ENCODE data around the gene DPF3. TPM values are rescaled to one million over a fixed set of nuclear protein-coding genes. Genes with fewer than 3 reads are reported as not detected.

The DPF3 gene
- under 1 TPM; 0.25 to 0.39 TPM for total RNA-seq

DNA sequence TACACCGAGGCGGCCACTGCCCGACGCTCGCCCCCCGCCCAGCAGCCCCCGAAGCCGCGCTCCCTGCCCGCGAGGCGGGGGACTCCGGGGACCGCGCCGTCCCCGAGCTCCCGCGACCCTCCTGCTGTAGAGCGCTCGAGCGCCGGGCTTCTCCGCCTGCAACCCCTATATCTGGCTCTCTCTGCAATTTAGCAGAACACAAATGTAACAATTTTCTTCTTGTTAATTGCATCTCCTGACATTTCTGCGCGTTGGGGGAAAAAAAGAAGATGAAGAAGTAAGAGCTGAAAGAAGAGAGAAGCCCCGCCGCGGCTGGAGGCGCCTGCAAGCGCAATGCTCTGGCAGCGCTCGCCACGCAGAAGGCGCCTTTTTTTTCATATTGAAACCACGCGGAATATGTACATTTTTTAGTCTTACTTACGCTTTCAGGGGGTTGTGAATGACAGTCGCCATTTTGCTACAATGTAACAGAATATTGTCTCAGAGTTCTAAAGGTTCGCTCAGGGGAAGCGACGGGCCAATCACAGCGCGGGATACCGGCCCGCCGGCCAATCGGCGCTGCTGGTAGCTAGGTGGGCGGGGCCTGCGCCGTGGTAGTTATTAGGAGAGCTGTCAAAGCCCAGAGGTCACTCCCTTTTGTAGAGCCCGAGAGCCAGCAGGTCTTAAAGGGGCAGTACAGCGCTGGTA lies at the start of gene DPF3:
Gene DPF3, minus strand, starts transcription at position 466 of the 687 bp plus-strand sequence. Its CDS starts 13 bp downstream, at position 453.
- Mint-ChIP-seq H3K27ac (peak within 1 kb of the TSS; percentile 55), H3K36me3 (ENCODE audit: low read depth) (no peaks in the 10 kb centered on the region), H3K9me3 (ENCODE audit: low read depth) (no peaks in the 10 kb centered on the region), H3K27me3 (peaks cover 43% of the 10 kb centered on the region), H3K4me1 (peaks cover 17% of the 10 kb centered on the region), H3K4me3 (peak within 1 kb of the TSS; percentile 78)
- ChIA-PET POLR2A (interaction anchor here (1.0 kb wide), 1 partner anchor 376 kb away, joined by 5 read pairs; no protein-coding TSS in a partner anchor), CTCF (interaction anchor here (0.6 to 1.7 kb wide), 9 partner anchors 10 to 379 kb away, joined by 3 to 14 read pairs (median 6); no protein-coding TSS in a partner anchor)
- peak; percentile 94 for DNase-seq
- intact Hi-C loops (cut with DNase I, micrococcal nuclease) = loop anchor here (1.0 to 5.0 kb wide), 4 partner anchors 33 to 961 kb away; partner anchors contain the start of genes DCAF4 (in 2 of the 2), NUMB (in 1 of the 2) and RGS6 (in 1 of the 2)
- ATAC-seq = peak; percentile 99

DNA sequence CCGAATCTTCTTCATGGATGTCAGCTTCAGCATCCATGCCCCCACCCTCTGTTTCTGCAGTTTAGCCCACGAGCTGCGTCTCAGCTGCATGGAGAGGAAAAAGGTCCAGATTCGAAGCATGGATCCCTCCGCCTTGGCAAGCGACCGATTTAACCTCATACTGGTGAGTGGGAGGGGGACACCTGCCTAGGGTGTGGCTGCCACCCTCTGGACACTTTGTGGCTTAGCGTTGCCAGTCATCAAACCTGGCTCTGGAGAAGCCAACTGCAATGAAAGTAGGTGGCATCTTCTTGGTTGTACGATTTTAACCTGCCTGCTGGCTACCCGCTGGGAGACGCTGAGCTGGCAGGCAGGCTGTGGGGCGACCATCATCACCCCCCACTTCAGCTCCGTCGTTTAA lies 49.0 kb upstream of the DPF3 start:
- ATAC-seq (no peak), DNase-seq (no peak)
- intact Hi-C loops (cut with DNase I, micrococcal nuclease) = no loop called here
- ChIA-PET POLR2A (no interaction called here), CTCF (interaction anchor here (1.1 kb wide), 1 partner anchor 39 kb away, joined by 3 read pairs; no protein-coding TSS in a partner anchor)
- Mint-ChIP-seq H3K4me1 (no peaks in the 10 kb centered on the region), H3K4me3 (no peak overlapping the region), H3K27ac (no peak overlapping the region), H3K36me3 (ENCODE audit: low read depth) (peaks cover 41% of the 10 kb centered on the region), H3K9me3 (ENCODE audit: low read depth) (no peaks in the 10 kb centered on the region), H3K27me3 (no peaks in the 10 kb centered on the region)

GRCh38 chr14:72941286-72941985 lies 47.5 kb upstream of the DPF3 start:
- Mint-ChIP-seq H3K4me1 (peaks cover 12% of the 10 kb centered on the region), H3K27me3 (no peaks in the 10 kb centered on the region), H3K4me3 (no peak overlapping the region), H3K36me3 (ENCODE audit: low read depth) (peaks cover 43% of the 10 kb centered on the region), H3K27ac (no peak overlapping the region), H3K9me3 (ENCODE audit: low read depth) (no peaks in the 10 kb centered on the region)
- POLR2A ChIA-PET = no interaction called here
- intact Hi-C loops (cut with DNase I, micrococcal nuclease) = no loop called here
- ATAC-seq (no peak), DNase-seq (no peak)
- CTCF ChIA-PET = no interaction called here

GRCh38 chr14:72939630-72940029 lies 45.7 kb upstream of the DPF3 start:
- Mint-ChIP-seq H3K36me3 (ENCODE audit: low read depth) (peaks cover 36% of the 10 kb centered on the region), H3K4me3 (no peak overlapping the region), H3K9me3 (ENCODE audit: low read depth) (no peaks in the 10 kb centered on the region), H3K27me3 (no peaks in the 10 kb centered on the region), H3K4me1 (peaks cover 12% of the 10 kb centered on the region), H3K27ac (no peak overlapping the region)
- ATAC-seq = no peak
- ChIA-PET POLR2A (no interaction called here), CTCF (interaction anchor here (0.6 to 2.3 kb wide), 3 partner anchors 9 to 35 kb away, joined by 3 to 8 read pairs (median 3); partner anchors contain the start of gene DCAF4)
- intact Hi-C loops (cut with DNase I, micrococcal nuclease) = no loop called here
- no peak for DNase-seq

DNA sequence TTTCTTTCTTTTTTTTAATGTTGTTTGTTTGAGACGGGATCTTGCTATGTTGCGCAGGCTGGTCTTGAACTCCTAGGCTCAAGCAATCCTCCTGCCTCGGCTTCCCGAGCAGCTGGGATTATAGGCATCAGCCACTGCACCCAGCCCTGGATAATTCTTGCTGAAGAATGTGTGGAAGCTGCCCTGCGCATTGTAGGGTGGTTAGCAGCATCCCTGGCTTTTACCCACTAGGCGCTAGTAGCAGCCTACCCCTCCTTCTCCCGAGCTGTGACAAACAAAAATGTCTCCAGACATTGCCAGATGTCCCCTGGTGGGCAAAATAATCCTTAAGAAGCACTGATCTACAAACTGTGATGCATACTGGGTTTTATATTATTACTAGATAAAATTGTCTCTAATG lies 39.0 kb upstream of the DPF3 start:
- peaks cover 22% of the 10 kb centered on the region for H3K4me1 Mint-ChIP-seq
- ATAC-seq = no peak
- CTCF ChIA-PET = interaction anchor here (0.6 to 0.7 kb wide), 2 partner anchors 12 to 367 kb away, joined by 3 read pairs; no protein-coding TSS in a partner anchor
- DNase-seq = no peak
- intact Hi-C loops (cut with DNase I, micrococcal nuclease) = no loop called here
- H3K27me3 Mint-ChIP-seq = no peaks in the 10 kb centered on the region
- no peak overlapping the region for H3K4me3 Mint-ChIP-seq
- H3K27ac Mint-ChIP-seq = no peak overlapping the region
- POLR2A ChIA-PET = no interaction called here
- no peaks in the 10 kb centered on the region for H3K9me3 Mint-ChIP-seq (ENCODE audit: low read depth)
- H3K36me3 Mint-ChIP-seq (ENCODE audit: low read depth) = peaks cover 8% of the 10 kb centered on the region

- Mint-ChIP-seq H3K27ac (no peak overlapping the region), H3K9me3 (ENCODE audit: low read depth) (no peaks in the 10 kb centered on the region), H3K4me3 (no peak overlapping the region), H3K36me3 (ENCODE audit: low read depth) (peaks cover 1% of the 10 kb centered on the region), H3K4me1 (peaks cover 17% of the 10 kb centered on the region), H3K27me3 (no peaks in the 10 kb centered on the region)
- ChIA-PET CTCF (interaction anchor here (0.6 to 1.0 kb wide), 2 partner anchors 19 to 129 kb away, joined by 3 to 6 read pairs; partner anchors contain the start of gene RBM25), POLR2A (no interaction called here)
- ATAC-seq (no peak), DNase-seq (no peak)
- intact Hi-C loops (cut with DNase I, micrococcal nuclease) = loop anchor here in 1 of 2 experiments (5.0 kb wide), 2 partner anchors 958 to 1597 kb away; partner anchors contain the start of gene ZNF410
Measured at GRCh38 chr14:72929316-72930080, 35.6 kb upstream of the DPF3 start.

DNA sequence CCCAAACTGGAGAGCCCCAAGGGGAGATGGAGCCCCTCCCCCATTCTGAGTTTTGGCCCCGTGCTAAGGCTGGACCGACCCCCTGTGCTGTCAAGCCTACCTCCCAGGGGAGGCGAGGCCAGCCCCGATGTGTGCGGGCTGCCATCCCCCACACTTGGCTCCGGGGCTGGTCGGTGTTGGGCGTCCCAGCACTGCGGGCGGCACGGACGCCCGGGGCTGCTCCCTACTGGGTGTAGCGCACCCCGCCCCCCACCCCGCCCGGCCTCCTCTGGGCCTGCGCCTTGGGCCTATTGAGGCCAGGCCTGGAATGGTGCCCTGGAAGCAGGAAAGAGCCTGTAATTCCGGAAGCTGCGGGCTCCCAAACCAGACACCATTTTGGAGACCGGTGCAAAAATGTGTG lies 35.0 kb upstream of the DPF3 start:
- ChIA-PET POLR2A (no interaction called here), CTCF (no interaction called here)
- intact Hi-C loops (cut with DNase I, micrococcal nuclease) = loop anchor here in 1 of 2 experiments (5.0 kb wide), 2 partner anchors 958 to 1597 kb away; partner anchors contain the start of gene ZNF410
- DNase-seq (no peak), ATAC-seq (no peak)
- H3K27me3 Mint-ChIP-seq = no peaks in the 10 kb centered on the region
- H3K4me3 Mint-ChIP-seq = no peak overlapping the region
- no peak overlapping the region for H3K27ac Mint-ChIP-seq
- H3K36me3 Mint-ChIP-seq (ENCODE audit: low read depth) = peaks cover 1% of the 10 kb centered on the region
- no peaks in the 10 kb centered on the region for H3K9me3 Mint-ChIP-seq (ENCODE audit: low read depth)
- H3K4me1 Mint-ChIP-seq = peaks cover 17% of the 10 kb centered on the region

- intact Hi-C loops (cut with DNase I, micrococcal nuclease) = loop anchor here (1.0 to 5.0 kb wide), 8 partner anchors 32 to 1594 kb away; partner anchors contain the start of genes DPF3 (in 2 of the 2), NUMB (in 1 of the 2), PSEN1 (in 1 of the 2) and RBM25 (in 1 of the 2)
- no peaks in the 10 kb centered on the region for H3K9me3 Mint-ChIP-seq (ENCODE audit: low read depth)
- H3K4me3 Mint-ChIP-seq = peak within 1 kb of the TSS; percentile 89
- peak; percentile 96 for DNase-seq
- peaks cover 1% of the 10 kb centered on the region for H3K36me3 Mint-ChIP-seq (ENCODE audit: low read depth)
- ATAC-seq = peak; percentile 99
- CTCF ChIA-PET = interaction anchor here (0.6 to 1.4 kb wide), 2 partner anchors 13 to 23 kb away, joined by 3 to 4 read pairs; no protein-coding TSS in a partner anchor
- H3K27ac Mint-ChIP-seq = peak within 1 kb of the TSS; percentile 87
- H3K27me3 Mint-ChIP-seq = no peaks in the 10 kb centered on the region
- POLR2A ChIA-PET = interaction anchor here (1.5 kb wide), 1 partner anchor 132 kb away, joined by 8 read pairs; the partner anchor contains the start of gene RBM25
- H3K4me1 Mint-ChIP-seq = peaks cover 11% of the 10 kb centered on the region
Measured at GRCh38 chr14:72926292-72927028, 32.6 kb upstream of the DPF3 start, which contains the start of gene DCAF4. Gene DCAF4, plus strand, starts transcription at chr14:72926464. Its CDS starts 11,515 bp downstream, at chr14:72937979.

GRCh38 chr14:72925815-72926291 lies 32.0 kb upstream of the DPF3 start:
- ChIA-PET POLR2A (interaction anchor here (1.5 kb wide), 1 partner anchor 132 kb away, joined by 8 read pairs; the partner anchor contains the start of gene RBM25), CTCF (interaction anchor here (0.6 to 1.4 kb wide), 4 partner anchors 14 to 24 kb away, joined by 3 to 6 read pairs (median 4); no protein-coding TSS in a partner anchor)
- H3K9me3 Mint-ChIP-seq (ENCODE audit: low read depth) = no peaks in the 10 kb centered on the region
- no peaks in the 10 kb centered on the region for H3K27me3 Mint-ChIP-seq
- peaks cover 7% of the 10 kb centered on the region for H3K4me1 Mint-ChIP-seq
- intact Hi-C loops (cut with DNase I, micrococcal nuclease) = loop anchor here (1.0 to 5.0 kb wide), 8 partner anchors 32 to 1594 kb away; partner anchors contain the start of genes DPF3 (in 2 of the 2), NUMB (in 1 of the 2), PSEN1 (in 1 of the 2) and RBM25 (in 1 of the 2)
- H3K4me3 Mint-ChIP-seq = peak overlapping the region; percentile 89
- peak; percentile 17 for ATAC-seq
- DNase-seq = no peak
- peaks cover 1% of the 10 kb centered on the region for H3K36me3 Mint-ChIP-seq (ENCODE audit: low read depth)
- H3K27ac Mint-ChIP-seq = peak overlapping the region; percentile 87
